Bone marrow (tissue), 2 donors: ENCODE measurements around the gene STEAP4.
"Not testable (repeated sequence)": the region's sequence is repeated elsewhere in the genome, so short reads cannot be mapped to it uniquely, and the experiment has no call there.

Source experiments
- DNase-seq, 2 donors: peaks; one replicate each; lab custom pipeline; 2025; lab: John Stamatoyannopoulos, UW

Gene STEAP4

DNA sequence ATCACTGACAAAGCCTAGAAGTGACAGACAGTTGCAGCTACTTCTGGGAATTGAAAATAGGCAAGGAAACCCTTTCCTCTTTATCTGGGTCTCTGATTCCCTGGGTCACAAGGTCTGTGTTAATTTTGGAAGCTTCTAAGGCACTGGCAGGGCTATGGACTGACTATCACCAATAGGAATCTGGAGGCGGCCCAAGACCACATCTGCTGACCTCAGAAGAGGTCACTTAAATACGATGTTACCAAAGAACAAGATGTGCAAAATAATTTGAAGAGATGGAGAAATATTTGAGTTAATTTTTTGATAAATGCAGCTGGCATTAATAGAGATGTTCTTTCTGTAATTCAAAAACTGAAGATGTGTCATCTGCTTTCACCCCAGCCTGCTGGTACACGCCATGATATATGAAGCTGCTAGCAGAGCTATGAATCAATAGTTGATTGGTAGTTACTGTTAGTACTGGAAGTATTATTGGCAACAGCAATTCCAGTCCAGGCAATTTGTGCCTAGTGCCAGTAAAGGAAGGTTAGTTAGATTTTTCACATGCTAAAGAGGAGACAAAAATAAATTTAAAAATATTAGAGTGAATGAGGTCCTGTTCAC lies 5.5 kb upstream of the STEAP4 start:
- DNase-seq, result no peak

DNA sequence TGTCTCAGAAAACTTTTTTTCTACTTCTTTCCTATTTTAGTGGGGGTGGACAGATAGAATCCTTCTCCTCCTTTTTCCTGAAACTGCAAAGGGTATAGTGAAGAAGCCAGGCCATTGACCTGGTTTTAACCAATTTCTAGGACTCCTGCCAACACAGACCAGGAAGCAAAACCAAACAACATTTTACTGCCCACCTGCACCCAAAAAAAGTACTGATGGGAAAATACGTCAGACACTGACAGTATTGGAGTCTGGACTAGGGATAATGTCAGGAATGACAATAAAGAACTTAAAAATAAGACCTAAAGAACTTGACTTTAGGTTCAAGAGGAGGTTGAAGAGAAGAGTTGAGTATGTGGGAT lies 5.0 kb upstream of the STEAP4 start:
- DNase-seq, result no peak

DNA sequence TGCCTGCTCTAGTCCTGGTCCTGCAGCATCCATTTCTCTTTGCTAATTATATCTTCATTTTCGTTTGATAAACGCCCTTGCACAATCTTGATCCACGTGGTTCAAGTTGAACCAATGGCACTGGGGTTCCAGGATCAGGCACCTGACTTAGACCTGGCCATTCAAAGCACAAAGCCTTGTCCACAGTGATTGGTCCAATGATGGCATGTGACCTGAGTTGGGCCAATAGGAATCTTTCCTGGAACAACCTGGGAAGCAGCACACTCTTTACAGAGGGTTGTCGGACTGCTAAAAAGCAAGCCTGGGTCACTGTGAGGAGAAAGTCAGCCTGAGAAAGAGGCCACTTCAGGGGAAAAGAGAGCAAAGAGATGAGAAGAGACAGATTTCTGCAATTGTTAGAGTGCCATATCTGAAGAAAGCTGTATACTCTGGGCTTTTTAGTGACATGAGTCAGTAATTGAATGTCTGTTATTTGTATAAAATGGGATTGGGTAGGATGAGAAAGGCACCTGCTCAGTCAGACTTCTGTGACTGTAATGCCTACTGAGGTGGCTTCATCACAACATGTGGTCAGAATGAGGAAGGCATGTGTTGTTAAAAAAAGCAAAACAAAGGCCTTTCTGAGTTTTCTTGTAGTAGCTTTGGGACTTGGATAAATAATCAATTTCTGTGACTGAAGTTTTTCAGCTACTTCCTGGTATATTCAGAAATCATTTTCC lies 4.4 kb upstream of the STEAP4 start:
- DNase-seq, result no peak

GRCh38 chr7:88309819-88310218 lies 3.1 kb upstream of the STEAP4 start:
- no peak for DNase-seq

DNA sequence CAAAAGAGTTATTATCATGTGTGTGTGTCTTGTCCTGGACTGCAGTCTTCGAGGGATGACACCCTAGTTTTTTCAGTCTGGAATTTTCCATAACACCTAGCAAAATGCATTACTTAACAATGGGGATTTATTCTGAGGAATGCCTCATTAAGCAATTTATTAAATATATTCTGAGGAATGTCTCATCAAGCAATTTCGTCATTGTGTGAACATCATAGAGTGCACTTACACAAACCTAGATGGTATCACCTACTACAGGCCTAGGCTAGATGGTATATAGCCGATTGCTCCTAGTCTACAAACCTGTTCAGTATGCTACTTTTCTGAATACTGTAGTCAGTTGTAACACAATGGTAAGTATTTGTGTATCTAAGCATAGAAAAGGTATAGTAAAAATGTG lies 1.1 kb upstream of the STEAP4 start:
- no peak for DNase-seq

DNA sequence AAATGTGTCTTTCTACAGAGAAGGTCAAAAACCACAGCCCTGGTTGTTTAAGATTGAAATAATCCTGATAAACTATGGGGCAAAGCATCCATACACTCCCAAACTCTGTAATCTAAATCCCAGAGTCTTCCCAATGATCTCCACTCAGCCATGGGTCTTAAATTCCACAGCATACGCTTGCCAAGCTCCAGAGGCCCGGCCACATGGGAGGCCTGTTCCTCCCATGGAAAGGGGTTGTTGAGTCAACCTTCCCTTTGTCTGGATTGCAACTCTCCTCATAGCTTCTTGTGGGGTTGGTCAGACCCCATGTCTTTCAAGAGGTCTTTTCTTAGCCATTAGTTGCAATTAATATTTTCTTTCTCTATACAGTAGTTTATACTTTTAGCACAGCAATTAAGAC lies 718 bp upstream of the STEAP4 start:
- DNase-seq, result no peak

DNA sequence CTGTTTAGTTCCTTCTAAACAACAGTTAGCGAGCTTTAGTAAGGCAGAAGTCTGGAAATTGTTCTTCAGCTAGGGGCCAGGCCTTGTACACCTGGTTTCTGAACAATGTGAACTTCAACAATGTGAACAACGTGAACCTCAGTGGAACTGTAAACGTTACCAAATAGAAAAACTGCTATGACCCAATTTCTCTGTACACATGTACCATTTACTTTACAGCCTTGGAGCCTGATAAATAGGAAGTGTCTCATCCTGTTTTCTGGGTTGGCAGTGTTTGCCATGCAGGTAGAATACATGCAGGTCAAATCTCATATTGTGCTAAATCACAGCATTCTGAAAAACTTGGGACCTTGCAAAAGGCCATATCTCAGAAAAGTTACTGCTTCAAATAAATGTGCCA lies 1.6 kb downstream of the STEAP4 start:
- DNase-seq, result no peak

DNA sequence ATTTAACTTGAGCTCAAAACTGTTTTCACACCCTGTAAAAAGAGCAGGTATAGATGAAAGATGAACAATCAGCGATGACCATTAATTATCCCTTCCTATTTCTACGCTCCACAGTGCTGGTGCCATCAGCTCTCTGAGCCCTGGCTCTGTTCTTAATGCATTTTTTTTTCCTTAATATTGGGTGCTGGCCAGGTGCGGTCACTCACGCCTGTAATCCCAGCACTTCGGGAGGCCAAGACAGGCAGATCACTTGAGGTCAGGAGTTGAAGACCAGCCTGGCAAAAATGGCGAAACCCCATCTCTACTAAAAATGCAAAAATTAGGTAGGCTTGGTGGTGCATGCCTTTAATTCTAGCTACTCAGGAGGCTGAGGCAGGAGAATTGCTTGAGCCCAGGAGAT lies 4.2 kb downstream of the STEAP4 start:
- DNase-seq, result no peak

DNA sequence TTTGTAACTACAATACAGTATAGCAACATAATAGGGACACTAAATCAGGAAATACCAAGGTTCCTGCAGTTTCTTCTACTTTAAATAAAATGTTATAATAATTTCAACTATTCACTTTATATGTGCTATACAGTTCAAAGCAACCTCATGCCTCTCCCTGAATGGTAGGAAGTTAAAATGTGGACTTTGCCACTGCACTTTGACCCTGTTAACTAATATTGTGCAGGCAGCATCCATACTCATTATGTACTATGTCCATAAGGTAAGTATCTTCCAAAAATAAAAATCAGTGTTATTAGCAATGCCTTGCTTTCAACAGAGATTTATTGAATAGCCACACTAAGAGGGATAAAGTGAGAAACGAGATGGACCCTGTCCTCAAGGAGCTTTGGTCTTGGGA lies 4.8 kb downstream of the STEAP4 start:
- no peak for DNase-seq

- DNase-seq, result no peak
Observed at GRCh38 chr7:88300401-88300945, 6.2 kb downstream of the STEAP4 start.

- DNase-seq, result no peak
Observed at GRCh38 chr7:88299126-88299525, 7.6 kb downstream of the STEAP4 start.

DNA sequence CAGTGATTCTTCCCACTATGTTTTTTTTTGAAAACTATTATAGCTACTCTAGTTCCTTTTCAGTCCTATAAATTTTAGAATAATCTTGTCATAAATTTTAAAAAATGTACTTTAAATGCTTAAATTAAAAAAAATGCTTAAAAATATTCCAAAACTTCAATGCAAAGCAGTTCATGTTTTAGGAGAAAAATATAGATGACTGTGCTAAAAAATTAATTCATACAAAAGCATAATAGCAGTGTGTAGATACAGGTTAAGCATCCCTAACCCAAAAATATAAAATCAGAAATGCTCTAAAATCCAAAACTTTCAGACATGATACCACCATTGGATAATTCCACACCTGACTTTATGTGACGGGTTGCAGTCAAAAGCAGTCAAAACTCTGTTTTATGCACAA lies 12.8 kb downstream of the STEAP4 start:
- no peak for DNase-seq

GRCh38 chr7:88291398-88292173 lies 15.1 kb downstream of the STEAP4 start:
- DNase-seq, result no peak

- DNase-seq, result no peak
Observed at GRCh38 chr7:88290491-88290890, 16.2 kb downstream of the STEAP4 start.

GRCh38 chr7:88289564-88290025 lies 17.1 kb downstream of the STEAP4 start:
- no peak for DNase-seq

GRCh38 chr7:88281749-88282148 lies 24.9 kb downstream of the STEAP4 start:
- no peak for DNase-seq

DNA sequence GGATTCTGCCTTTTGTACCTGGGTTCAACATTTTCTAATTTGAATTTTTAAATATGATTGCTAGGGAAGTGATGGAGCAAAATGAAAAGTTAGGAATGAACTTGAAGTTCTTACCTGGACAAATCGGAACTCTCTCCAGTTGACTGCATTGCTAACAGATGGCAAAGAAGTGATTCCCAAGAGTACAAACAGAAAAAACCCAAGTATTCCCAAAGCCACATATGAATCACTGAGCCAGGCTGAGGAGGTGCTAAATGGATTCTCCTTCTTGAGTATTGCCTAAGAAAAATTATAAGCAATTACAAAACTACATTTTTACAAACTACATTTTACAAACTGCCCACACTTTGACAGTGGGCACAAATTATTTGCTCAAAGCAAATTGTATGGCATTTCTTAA lies 25.9 kb downstream of the STEAP4 start:
- no peak for DNase-seq

- no peak for DNase-seq
Observed at GRCh38 chr7:88279323-88279722, 27.4 kb downstream of the STEAP4 start.

DNA sequence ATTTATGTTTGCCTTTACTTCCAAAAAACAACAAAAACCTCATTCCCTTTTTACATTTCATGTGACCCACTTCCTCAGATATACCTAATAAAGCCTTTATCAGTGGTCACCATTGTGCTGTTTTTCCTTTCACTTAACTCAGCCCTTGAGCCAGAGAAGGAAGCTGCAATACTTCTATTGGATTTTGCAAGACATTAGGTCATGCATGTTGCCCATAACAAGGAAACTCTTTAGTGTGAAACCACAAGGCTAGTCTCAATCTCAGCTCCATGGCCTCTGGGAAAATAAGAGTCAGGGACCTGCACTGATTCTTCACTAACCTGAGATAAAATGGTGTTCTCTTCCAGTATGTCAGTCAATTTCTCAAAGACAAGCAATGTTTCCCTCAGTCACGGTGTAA lies 27.8 kb downstream of the STEAP4 start:
- no peak for DNase-seq

- DNase-seq, result no peak
Observed at GRCh38 chr7:88276605-88277153, 30.0 kb downstream of the STEAP4 start.

DNA sequence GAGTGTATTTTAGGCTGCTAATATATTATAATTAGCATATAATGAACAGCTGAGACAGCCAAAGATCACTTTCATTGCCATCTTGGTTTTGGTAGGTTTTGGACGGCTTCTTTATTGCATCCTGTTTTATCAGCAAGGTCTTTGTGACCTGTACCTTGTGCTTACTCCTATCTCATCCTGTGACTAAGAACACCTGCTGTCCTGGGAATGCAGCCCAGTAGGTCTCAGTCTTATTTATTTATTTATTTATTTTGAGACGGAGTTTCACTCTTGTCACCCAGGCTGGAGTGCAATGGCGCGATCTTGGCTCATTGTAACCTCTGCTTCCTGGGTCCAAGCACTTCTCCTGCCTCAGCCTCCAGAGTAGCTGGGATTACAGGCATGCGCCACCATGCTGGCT lies 31.8 kb downstream of the STEAP4 start:
- DNase-seq, result not testable (repeated sequence)

GRCh38 chr7:88269586-88269985 lies 37.1 kb downstream of the STEAP4 start:
- no peak for DNase-seq

DNA sequence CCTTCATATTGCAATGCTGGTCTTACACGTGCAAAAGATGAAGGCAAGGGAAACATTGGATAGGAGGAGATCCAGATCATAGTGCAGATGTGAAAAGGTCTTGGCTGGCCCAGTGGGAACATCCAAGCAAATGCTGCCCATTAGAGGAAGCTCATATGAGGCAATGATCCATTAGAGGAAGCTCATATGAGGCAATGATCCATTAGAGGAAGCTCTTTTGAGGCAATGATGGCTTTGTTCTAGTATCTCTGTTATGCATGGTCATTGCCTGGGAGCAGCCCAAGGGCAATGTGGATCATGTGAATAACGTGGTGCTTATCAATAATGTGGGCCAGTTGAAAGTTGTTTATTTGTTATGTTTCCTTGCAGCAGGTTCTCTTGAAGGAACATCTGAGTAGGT lies 37.8 kb downstream of the STEAP4 start:
- DNase-seq, result no peak
